Loucy (cell line): ENCODE data around the gene BMPR1B.

Experiments
- EZH2phosphoT487 ChIP-seq: fragments of 200-600 bp; IDR thresholded peaks from 2 replicates; pipeline ENCODE4 v1.6.1; 2018; ENCODE audit warnings: antibody characterized with exemption, mild to moderate bottlenecking, moderate library complexity, borderline replicate concordance
- TF ChIP-seq, protein P1 (sequence below): fragments of 200-600 bp; sonication (generic); conservative IDR thresholded peaks from 2 replicates; pipeline ENCODE4 v1.5.1; 2014; ENCODE audit warnings: mild to moderate bottlenecking, antibody characterized with exemption, low read length

DNA sequence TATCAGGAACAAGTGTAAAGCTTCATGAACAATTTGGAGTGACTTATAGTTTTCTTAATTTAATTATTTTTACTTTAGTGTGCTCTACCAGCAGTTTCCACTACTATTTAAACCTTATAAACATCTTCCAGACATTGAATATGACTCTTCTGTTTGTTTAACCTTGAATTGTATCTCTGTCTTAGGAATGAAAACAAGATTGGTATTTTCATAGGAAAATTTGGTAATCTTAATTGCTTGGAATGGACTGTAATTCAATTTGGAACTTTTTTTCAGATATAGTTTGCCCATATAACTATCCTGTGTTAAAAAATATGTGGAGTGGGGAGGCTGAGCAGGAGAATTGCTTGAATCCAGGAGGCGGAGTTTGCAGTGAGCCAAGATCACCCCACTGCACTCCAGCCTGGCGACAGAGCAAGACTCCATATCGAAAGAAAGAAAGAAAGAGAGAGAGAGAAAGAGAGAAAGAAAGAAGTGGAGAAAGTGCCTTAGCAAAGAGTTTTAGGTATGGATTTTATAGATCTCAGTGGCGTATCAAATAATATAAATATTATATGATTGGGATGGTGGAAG, 242.4 kb downstream of the BMPR1B start:
- TF ChIP-seq, protein P1, sequence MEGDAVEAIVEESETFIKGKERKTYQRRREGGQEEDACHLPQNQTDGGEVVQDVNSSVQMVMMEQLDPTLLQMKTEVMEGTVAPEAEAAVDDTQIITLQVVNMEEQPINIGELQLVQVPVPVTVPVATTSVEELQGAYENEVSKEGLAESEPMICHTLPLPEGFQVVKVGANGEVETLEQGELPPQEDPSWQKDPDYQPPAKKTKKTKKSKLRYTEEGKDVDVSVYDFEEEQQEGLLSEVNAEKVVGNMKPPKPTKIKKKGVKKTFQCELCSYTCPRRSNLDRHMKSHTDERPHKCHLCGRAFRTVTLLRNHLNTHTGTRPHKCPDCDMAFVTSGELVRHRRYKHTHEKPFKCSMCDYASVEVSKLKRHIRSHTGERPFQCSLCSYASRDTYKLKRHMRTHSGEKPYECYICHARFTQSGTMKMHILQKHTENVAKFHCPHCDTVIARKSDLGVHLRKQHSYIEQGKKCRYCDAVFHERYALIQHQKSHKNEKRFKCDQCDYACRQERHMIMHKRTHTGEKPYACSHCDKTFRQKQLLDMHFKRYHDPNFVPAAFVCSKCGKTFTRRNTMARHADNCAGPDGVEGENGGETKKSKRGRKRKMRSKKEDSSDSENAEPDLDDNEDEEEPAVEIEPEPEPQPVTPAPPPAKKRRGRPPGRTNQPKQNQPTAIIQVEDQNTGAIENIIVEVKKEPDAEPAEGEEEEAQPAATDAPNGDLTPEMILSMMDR: no peak
- TF ChIP-seq EZH2phosphoT487: no peak
